Erythroblast (primary cell): ENCODE data around the gene UBXN7.

ENCODE experiments used
- GATA1 ChIP-seq: IDR thresholded peaks from 2 replicates; pipeline ENCODE4 v1.6.1; 2011; ENCODE audit warnings: low read depth, mild to moderate bottlenecking, control low read depth, low read length, moderate library complexity
- POLR2A ChIP-seq: IDR thresholded peaks from 2 replicates; pipeline ENCODE4 v1.6.1; 2011; ENCODE audit warnings: mild to moderate bottlenecking, low read length

DNA sequence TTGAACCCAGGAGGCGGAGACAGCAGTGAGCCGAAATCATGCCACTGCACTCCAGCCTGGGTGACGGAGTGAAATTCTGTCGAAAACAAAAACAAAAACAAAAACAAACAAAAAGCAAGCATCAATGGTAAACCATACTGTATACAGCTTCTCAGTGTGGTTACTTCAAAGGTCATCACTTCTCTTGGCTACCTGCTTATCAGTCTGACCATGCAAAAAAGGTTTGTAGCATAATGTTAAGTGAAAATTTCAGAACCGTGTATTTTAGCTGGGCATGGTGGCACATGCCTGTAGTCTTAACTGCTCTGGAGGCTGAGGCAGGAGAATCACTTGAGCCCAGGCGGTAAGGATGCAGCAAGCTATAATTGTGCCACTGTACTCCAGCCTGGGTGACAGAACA is 4.2 kb downstream of the UBXN7 start:
- no peak for TF ChIP-seq POLR2A
- TF ChIP-seq GATA1: no peak
